ENCODE results near the gene CIITA.
A peak's percentile ranks its signal among the peaks of the same experiment; 100 is the strongest.
"Not testable (repeated sequence)": the region's sequence is repeated elsewhere in the genome, so short reads cannot be mapped to it uniquely, and the experiment has no call there.

Gene CIITA, protein sequence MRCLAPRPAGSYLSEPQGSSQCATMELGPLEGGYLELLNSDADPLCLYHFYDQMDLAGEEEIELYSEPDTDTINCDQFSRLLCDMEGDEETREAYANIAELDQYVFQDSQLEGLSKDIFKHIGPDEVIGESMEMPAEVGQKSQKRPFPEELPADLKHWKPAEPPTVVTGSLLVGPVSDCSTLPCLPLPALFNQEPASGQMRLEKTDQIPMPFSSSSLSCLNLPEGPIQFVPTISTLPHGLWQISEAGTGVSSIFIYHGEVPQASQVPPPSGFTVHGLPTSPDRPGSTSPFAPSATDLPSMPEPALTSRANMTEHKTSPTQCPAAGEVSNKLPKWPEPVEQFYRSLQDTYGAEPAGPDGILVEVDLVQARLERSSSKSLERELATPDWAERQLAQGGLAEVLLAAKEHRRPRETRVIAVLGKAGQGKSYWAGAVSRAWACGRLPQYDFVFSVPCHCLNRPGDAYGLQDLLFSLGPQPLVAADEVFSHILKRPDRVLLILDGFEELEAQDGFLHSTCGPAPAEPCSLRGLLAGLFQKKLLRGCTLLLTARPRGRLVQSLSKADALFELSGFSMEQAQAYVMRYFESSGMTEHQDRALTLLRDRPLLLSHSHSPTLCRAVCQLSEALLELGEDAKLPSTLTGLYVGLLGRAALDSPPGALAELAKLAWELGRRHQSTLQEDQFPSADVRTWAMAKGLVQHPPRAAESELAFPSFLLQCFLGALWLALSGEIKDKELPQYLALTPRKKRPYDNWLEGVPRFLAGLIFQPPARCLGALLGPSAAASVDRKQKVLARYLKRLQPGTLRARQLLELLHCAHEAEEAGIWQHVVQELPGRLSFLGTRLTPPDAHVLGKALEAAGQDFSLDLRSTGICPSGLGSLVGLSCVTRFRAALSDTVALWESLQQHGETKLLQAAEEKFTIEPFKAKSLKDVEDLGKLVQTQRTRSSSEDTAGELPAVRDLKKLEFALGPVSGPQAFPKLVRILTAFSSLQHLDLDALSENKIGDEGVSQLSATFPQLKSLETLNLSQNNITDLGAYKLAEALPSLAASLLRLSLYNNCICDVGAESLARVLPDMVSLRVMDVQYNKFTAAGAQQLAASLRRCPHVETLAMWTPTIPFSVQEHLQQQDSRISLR

DNA sequence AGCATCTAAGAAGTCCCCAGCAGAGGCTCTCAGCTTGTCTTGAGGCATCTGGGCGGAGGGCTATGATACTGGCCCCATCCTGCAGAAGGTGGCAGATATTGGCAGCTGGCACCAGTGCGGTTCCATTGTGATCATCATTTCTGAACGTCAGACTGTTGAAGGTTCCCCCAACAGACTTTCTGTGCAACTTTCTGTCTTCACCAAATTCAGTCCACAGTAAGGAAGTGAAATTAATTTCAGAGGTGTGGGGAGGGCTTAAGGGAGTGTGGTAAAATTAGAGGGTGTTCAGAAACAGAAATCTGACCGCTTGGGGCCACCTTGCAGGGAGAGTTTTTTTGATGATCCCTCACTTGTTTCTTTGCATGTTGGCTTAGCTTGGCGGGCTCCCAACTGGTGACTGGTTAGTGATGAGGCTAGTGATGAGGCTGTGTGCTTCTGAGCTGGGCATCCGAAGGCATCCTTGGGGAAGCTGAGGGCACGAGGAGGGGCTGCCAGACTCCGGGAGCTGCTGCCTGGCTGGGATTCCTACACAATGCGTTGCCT lies at the start of gene CIITA:
TSS of gene CIITA (plus strand) at position 404 of the 543 bp plus-strand sequence. CDS start at position 533, 129 bp downstream.
- TF ChIP-seq, protein P1, sequence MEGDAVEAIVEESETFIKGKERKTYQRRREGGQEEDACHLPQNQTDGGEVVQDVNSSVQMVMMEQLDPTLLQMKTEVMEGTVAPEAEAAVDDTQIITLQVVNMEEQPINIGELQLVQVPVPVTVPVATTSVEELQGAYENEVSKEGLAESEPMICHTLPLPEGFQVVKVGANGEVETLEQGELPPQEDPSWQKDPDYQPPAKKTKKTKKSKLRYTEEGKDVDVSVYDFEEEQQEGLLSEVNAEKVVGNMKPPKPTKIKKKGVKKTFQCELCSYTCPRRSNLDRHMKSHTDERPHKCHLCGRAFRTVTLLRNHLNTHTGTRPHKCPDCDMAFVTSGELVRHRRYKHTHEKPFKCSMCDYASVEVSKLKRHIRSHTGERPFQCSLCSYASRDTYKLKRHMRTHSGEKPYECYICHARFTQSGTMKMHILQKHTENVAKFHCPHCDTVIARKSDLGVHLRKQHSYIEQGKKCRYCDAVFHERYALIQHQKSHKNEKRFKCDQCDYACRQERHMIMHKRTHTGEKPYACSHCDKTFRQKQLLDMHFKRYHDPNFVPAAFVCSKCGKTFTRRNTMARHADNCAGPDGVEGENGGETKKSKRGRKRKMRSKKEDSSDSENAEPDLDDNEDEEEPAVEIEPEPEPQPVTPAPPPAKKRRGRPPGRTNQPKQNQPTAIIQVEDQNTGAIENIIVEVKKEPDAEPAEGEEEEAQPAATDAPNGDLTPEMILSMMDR (IDR thresholded peaks at IDR 0.05; ENCODE audit: insufficient read depth, low read length, missing control alignments), result no peak
- CTCF ChIA-PET, result interaction anchor here (0.8 kb wide), 1 partner anchor 42 kb away, joined by 3 read pairs; no protein-coding TSS in a partner anchor
- peak; percentile 36 for DNase-seq (ENCODE audit: low read depth, low spot score)
- H3K4me3 ChIP-seq (ENCODE audit: low read depth, low read length), result no peak within 1 kb of the TSS
- POLR2A ChIA-PET, result no interaction called here

DNA sequence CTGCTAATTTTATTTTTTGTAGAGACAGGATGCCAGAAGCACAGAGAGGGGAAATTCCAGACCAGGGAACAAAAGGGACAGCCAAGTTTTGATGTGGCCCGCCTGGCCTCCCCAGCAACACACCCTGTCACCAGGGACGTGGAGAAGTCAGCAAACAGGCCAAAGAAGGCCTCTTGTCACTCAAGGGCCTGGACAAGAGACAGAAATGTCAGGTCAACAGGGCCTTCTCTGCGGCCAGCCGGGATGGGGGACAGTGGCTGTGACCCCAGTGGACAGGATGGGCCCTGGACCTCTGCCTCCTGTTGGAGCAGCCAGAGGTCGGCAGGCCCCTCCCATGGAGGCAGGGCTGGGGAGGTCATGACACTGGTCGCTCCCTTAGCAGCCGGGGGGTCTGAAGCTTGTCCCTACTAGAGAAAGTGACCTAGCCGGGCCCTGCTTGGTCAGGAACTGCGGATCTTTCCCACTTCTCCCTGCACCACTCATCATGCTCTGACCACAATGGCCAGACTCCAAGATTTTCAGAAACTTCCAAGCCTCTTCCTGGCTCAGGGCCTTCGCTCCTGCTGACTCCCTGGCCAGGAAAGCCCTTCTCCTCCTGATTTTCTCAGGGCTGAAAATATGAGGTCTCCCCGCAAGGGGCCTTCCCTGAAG lies 49.2 kb upstream of the CIITA start:
- no peak overlapping the region for H3K4me3 ChIP-seq (ENCODE audit: low read depth, low read length)
- CTCF ChIA-PET, result no interaction called here
- DNase-seq (ENCODE audit: low read depth, low spot score), result peak; percentile 34
- TF ChIP-seq, protein P1 (IDR thresholded peaks at IDR 0.05; ENCODE audit: insufficient read depth, low read length, missing control alignments), result no peak
- POLR2A ChIA-PET, result no interaction called here

DNA sequence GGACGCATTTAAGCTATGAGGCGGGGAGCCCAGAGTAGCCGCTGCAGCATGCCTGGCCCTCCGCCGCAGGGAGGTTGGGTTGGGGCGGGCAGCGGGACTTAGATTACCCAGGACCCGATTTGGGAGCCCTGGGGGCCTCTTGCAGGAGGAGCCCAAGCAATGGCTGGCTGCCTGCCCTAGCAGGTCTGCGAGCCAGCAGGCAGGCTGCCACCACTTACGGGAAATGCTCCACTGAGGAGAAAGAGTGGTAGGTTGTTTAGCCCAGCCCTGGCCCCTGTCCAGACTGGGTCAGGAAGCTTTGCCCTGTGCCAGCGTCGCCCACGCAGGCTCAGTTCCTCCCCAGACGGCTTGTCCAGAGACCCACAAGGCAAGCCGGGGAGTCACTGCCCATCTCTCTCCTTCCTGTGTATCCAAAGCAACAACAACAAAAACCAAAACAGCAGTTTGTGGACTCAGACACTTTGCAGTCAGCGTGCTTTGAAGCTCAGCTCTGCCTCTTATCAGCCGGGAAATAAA lies 48.1 kb upstream of the CIITA start:
- ChIA-PET CTCF (no interaction called here), POLR2A (no interaction called here)
- no peak for DNase-seq (ENCODE audit: low read depth, low spot score)
- no peak overlapping the region for H3K4me3 ChIP-seq (ENCODE audit: low read depth, low read length)
- TF ChIP-seq, protein P1 (IDR thresholded peaks at IDR 0.05; ENCODE audit: insufficient read depth, low read length, missing control alignments), result no peak

DNA sequence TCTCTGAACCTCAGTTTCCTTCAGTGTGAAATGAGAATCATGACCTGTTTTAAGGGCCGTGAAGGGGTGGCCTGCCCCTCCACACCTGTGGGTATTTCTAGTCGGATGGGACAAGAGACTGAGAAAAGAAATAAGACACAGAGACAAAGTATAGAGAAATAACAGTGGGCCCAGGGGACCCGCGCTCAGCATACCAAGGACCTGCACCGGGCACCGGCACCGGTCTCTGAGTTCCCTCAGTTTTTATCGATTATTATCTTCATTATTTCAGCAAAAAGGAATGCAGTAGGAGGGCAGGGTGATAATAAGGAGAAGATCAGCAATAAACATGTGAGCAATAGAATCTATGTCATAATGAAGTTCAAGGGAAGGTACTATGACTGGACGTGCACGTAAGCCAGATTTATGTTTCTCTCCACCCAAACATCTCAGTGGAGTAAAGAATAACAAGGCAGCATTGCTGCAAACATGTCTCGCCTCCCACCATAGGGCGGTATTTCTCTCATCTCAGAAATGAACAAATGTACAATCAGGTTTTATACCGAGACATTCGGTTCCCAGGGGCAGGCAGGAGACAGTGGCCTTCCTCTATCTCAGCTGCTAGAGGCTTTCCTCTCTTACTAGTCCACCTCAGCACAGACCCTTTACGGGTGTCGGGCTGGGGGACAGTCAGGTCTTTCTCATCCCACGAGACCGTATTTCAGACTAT lies 47.5 kb upstream of the CIITA start:
- DNase-seq (ENCODE audit: low read depth, low spot score); H3K4me3 ChIP-seq (ENCODE audit: low read depth, low read length); POLR2A ChIA-PET; CTCF ChIA-PET: not testable (repeated sequence)

DNA sequence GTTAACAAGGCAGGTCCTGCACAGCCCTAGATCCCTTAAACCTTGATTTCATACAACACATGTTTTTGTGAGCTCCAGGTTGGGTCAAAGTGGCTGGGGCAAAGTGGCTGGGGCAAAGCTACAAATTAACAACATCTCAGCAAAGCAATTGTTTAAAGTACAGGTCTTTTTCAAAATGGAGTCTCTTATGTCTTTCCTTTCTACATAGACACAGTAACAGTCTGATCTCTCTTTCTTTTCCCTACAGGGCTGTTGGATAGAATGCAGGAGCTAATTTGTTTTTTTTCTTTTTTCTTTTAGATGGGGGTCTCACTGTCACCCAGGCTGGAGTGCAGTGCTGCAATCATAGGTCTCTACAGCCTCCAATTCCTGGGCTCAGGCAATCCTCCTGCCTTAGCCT lies 46.8 kb upstream of the CIITA start:
- POLR2A ChIA-PET; CTCF ChIA-PET; H3K4me3 ChIP-seq (ENCODE audit: low read depth, low read length); DNase-seq (ENCODE audit: low read depth, low spot score): not testable (repeated sequence)

DNA sequence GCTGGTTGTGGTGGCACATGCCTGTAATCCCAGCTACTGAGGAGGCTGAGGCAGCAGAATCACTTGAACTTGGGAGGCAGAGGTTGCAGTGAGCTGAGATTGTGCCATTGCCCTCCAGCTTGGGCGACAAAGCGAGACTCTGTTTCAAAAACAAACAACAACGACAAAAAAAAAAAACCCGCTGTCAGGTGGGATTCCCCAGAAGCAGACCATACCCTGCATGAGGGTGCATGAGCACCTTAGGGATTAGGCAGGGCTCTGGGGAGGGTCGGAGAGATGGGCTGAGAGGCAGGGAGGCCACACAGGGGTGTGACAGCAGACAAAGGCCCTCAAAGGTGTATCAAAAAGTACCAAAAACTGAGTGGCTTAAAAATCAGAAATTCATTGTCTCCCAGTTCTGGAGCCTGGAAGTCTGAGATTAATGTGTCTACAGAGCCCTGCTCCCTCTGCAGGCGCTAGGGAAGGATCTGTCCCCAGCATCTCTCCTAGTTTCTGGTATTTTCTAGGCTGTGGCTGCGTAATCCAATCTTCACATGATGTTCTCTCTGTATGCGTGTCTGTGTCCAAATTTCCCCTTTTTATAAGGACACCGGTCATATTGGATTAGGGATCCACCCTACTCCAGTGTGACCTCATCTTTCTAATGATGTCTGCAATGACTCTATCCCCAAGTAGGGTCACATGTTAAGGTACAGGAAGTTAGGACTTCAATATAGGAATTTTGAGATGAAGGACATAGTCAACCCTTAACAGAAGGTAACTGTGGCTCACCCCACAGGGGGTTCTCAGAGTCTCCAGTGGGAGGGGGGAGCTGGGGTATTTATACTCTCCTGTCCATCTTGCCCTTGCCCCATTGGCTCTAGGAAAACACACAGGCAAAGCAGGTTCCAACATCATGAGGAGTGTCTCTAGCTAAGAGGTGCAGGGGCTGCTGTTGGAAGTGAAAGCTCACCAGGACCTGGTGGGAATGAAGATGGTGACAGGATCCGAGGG lies 44.8 kb upstream of the CIITA start:
- CTCF ChIA-PET, result no interaction called here
- no peak for DNase-seq (ENCODE audit: low read depth, low spot score)
- no peak overlapping the region for H3K4me3 ChIP-seq (ENCODE audit: low read depth, low read length)
- TF ChIP-seq, protein P1 (IDR thresholded peaks at IDR 0.05; ENCODE audit: insufficient read depth, low read length, missing control alignments), result no peak
- POLR2A ChIA-PET, result no interaction called here
